ENCODE results near the gene LSM10.
A peak's percentile ranks its signal among the peaks of the same experiment; 100 is the strongest.

LSM10 gene

DNA sequence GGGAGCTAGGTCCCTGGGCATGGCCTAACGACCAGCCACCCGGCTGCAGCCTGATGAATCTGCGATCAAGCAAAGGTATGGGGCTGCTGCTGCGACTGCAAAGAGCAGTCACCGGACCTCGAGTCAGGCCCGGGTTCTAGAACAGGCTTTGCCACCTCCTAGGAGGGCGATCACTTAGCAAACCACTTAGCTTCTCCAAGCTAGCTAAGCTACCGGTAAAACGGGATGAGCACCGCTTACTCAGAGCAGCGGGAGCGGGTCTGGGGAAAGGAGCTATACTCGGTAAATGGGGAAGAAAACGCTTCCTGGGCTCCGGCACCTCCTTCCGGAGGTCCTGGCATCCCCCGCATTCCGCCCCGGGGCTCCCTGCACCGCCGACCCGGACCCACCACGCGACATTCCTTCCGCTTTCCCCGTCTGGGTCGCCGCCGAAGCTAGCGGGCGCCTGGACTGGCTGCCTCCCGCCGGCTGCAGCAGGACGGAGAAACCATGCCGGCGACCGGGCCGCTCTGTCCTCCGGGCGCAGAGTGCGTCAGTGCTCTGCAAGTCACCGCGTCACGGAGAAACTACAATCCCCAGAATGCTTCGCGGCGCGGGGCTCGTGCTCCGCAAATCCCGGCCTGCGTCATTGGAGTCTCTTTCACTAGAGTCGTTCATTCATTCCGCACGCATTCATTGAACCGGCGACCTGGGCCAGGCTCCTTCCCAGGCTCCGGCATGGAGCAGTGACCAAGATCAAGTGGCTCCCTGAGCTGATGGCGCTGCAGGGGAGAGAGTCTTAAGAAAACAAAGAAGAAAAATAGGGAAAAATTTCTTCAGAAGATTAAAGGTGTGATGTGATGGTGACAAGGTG is at the start of gene LSM10:
TSS of gene LSM10 (minus strand) at position 531 of the 853 bp plus-strand sequence. CDS start 3,779 bp downstream, outside the sequence.
- TF ChIP-seq, protein P1, sequence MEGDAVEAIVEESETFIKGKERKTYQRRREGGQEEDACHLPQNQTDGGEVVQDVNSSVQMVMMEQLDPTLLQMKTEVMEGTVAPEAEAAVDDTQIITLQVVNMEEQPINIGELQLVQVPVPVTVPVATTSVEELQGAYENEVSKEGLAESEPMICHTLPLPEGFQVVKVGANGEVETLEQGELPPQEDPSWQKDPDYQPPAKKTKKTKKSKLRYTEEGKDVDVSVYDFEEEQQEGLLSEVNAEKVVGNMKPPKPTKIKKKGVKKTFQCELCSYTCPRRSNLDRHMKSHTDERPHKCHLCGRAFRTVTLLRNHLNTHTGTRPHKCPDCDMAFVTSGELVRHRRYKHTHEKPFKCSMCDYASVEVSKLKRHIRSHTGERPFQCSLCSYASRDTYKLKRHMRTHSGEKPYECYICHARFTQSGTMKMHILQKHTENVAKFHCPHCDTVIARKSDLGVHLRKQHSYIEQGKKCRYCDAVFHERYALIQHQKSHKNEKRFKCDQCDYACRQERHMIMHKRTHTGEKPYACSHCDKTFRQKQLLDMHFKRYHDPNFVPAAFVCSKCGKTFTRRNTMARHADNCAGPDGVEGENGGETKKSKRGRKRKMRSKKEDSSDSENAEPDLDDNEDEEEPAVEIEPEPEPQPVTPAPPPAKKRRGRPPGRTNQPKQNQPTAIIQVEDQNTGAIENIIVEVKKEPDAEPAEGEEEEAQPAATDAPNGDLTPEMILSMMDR (IDR thresholded peaks at IDR 0.05; ENCODE audit: insufficient read depth, low read depth, low read length, missing control alignments): no peak
- peak within 1 kb of the TSS; percentile 93 for H3K4me3 ChIP-seq (ENCODE audit: low read length)
- peak; percentile 95 for DNase-seq (ENCODE audit: low read depth)

DNA sequence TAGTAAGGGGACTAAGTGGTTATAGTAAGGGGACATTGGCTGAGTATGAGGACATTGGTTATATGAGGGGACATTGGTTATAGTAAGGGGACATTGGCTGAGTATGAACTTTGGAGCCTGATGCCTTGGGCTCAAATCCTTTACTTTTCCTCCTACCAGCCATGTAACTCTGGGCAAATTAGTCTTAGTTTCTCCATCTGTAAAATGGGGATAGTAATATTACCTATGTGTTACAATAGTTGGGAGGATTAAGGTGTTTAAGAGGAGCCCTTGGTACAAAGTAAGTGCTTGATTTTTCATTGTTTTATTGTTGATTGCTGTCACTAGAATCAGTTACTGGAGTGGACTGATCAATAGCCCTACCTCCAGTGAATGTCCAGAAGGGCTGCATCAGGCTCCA is 49.7 kb upstream of the LSM10 start:
- DNase-seq (ENCODE audit: low read depth): no peak
- TF ChIP-seq, protein P1 (IDR thresholded peaks at IDR 0.05; ENCODE audit: insufficient read depth, low read depth, low read length, missing control alignments): no peak
- no peak overlapping the region for H3K4me3 ChIP-seq (ENCODE audit: low read length)

DNA sequence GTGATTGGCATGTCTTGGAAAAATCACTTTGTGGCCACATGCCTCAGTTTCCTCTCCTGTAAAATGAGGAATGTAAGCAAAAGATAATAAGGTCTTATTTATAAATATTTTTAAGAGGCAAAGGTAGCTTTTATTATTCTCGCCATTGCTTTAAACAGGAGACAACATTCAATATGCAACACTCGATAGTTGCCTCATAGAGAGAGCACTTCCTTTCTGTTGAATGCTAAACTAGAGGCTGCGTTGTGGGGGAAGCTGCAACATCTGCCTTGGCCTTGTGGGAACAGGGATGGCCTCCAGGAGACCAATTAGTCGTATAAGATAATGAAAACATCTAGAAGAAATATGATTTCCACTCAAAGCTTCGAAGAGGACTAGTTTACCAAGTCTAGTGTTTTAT is 49.0 kb upstream of the LSM10 start:
- H3K4me3 ChIP-seq (ENCODE audit: low read length): no peak overlapping the region
- TF ChIP-seq, protein P1 (IDR thresholded peaks at IDR 0.05; ENCODE audit: insufficient read depth, low read depth, low read length, missing control alignments): no peak
- DNase-seq (ENCODE audit: low read depth): no peak

DNA sequence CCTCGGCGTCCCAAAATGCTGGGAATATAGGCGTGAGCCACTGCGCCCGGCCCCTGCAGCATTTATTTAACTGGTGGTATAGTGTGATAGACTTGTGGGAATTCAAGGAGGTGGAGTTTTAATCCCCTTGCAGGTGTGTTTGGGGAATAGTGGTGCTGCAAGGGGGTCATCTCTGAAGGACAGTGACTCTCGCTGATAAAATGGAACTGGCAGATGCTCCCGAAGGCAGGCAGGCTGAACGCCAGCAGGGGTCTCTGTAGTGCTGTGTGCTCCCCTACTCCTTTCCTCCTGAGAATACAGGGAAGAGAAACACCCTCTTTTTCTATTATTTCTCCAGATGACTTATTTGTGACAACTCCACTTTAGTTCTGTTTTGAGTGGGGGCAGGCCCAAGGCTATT is 48.6 kb upstream of the LSM10 start:
- no peak overlapping the region for H3K4me3 ChIP-seq (ENCODE audit: low read length)
- no peak for DNase-seq (ENCODE audit: low read depth)
- TF ChIP-seq, protein P1 (IDR thresholded peaks at IDR 0.05; ENCODE audit: insufficient read depth, low read depth, low read length, missing control alignments): no peak

DNA sequence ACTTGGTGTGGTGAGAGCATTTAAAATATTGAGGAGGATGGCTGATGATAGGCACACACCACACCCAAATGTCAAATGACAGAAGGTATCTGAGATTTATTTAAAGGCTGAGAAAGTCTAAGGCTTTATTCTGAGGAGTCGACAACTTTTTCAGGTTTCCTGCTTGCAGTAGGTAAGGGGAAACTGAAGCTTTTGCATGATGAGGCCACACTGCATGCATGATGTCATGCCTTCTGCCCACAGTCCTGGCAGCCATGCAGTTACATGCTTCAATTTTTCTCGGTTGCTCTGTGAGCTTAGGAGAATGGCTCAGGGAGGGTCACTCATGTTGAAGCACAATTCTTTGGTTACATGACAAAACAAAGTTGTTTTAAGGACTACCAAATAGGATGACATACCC is 45.6 kb upstream of the LSM10 start:
- H3K4me3 ChIP-seq (ENCODE audit: low read length): no peak overlapping the region
- TF ChIP-seq, protein P1 (IDR thresholded peaks at IDR 0.05; ENCODE audit: insufficient read depth, low read depth, low read length, missing control alignments): no peak
- no peak for DNase-seq (ENCODE audit: low read depth)

DNA sequence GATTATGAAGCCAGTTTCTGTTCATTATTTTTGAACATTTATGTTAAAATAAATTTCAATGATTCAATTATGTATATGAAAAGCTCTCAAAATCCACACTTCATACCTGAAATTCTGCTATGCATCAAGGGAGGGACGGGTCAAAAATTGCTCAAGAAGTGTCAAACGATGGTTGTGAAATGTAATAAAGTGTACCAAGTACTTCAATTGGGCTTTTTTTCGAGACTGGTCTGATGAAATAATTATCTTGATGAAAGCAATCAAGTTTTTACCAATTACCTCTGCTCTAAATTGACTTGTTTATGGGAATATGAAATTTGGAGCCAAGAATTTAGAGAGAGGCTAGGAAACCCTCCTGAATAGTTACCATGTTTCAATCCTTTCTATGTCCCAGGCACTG is 44.6 kb upstream of the LSM10 start:
- TF ChIP-seq, protein P1 (IDR thresholded peaks at IDR 0.05; ENCODE audit: insufficient read depth, low read depth, low read length, missing control alignments): no peak
- H3K4me3 ChIP-seq (ENCODE audit: low read length): no peak overlapping the region

DNA sequence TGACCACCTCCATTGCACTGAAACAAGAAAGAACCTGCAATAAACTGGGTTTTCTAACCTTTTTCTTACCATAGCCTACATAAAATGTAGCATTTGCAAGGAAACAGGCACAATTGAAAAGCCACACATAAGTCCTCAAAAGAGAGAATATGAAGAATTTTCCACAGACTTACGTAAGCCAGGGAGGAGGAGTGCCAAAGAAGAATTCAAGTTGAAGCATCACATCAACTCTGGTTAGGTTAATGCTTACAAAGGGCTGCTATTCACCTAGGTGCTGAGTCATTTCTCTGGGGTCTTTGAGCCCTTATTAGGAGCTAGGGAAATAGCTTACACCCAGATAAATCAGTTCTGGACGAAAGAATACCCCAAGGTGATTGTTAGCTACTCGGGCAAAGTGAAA is 42.9 kb upstream of the LSM10 start:
- TF ChIP-seq, protein P1 (IDR thresholded peaks at IDR 0.05; ENCODE audit: insufficient read depth, low read depth, low read length, missing control alignments): no peak
- no peak for DNase-seq (ENCODE audit: low read depth)
- no peak overlapping the region for H3K4me3 ChIP-seq (ENCODE audit: low read length)

More for the DNA sequence above, 44.6 kb upstream of the LSM10 start:
- DNase-seq (ENCODE audit: low read depth): no peak
